Nephron (organoid): ENCODE measurements around the gene CCDC63.

ENCODE experiments used
- H3K27ac Mint-ChIP-seq, 3 experiments: 2 replicates each; pipeline ENCODE4 v1.8.0; 2020; ENCODE audit warnings: mixed read lengths in 3 of 3, mild to moderate bottlenecking in 2 of 3, moderate library complexity in 1 of 3
- H3K27me3 Mint-ChIP-seq: 2 replicates; pipeline ENCODE4 v1.8.0; 2021; ENCODE audit warnings: low read depth, mild to moderate bottlenecking, moderate library complexity, mixed read lengths
- H3K36me3 Mint-ChIP-seq: 2 replicates; pipeline ENCODE4 v1.8.0; 2020; ENCODE audit warnings: low read depth, mixed read lengths
- H3K4me1 Mint-ChIP-seq: 2 replicates; pipeline ENCODE4 v1.8.0; 2020; ENCODE audit warnings: mixed read lengths
- H3K4me3 Mint-ChIP-seq, 3 experiments: 2 replicates each; pipeline ENCODE4 v1.8.0; 2020; ENCODE audit warnings: mild to moderate bottlenecking in 3 of 3, mixed read lengths in 3 of 3, moderate library complexity in 2 of 3
- H3K9me3 Mint-ChIP-seq: 2 replicates; pipeline ENCODE4 v1.8.0; 2020; ENCODE audit warnings: mixed read lengths
- CTCF ChIP-seq, 3 experiments: fragments of 200-600 bp; sonication (generic); IDR thresholded peaks; one replicate each; pipeline ENCODE4 v1.5.0; 2021; ENCODE audit warnings: antibody characterized with exemption in 3 of 3; ENCODE audit not compliant: unreplicated experiment in 3 of 3

Gene CCDC63

GRCh38 chr12:110844551-110845338 is 2.0 kb upstream of the CCDC63 start:
- Mint-ChIP-seq H3K27me3 (peaks cover 51% of the 10 kb centered on the region), H3K4me3 (no peak overlapping the region), H3K27ac (no peak overlapping the region), H3K9me3 (no peaks in the 10 kb centered on the region), H3K36me3 (no peaks in the 10 kb centered on the region), H3K4me1 (no peaks in the 10 kb centered on the region)
- no peak for TF ChIP-seq CTCF (IDR thresholded peaks at IDR 0.05; ENCODE audit: unreplicated experiment in 3 of 3)

- no peak overlapping the region for H3K4me3 Mint-ChIP-seq
- H3K36me3 Mint-ChIP-seq = no peaks in the 10 kb centered on the region
- H3K27me3 Mint-ChIP-seq = peaks cover 51% of the 10 kb centered on the region
- no peak overlapping the region for H3K27ac Mint-ChIP-seq
- no peaks in the 10 kb centered on the region for H3K9me3 Mint-ChIP-seq
- H3K4me1 Mint-ChIP-seq = no peaks in the 10 kb centered on the region
- TF ChIP-seq CTCF (IDR thresholded peaks at IDR 0.05; ENCODE audit: unreplicated experiment in 3 of 3) = no peak
Observed at GRCh38 chr12:110845339-110845682, 1.5 kb upstream of the CCDC63 start.

DNA sequence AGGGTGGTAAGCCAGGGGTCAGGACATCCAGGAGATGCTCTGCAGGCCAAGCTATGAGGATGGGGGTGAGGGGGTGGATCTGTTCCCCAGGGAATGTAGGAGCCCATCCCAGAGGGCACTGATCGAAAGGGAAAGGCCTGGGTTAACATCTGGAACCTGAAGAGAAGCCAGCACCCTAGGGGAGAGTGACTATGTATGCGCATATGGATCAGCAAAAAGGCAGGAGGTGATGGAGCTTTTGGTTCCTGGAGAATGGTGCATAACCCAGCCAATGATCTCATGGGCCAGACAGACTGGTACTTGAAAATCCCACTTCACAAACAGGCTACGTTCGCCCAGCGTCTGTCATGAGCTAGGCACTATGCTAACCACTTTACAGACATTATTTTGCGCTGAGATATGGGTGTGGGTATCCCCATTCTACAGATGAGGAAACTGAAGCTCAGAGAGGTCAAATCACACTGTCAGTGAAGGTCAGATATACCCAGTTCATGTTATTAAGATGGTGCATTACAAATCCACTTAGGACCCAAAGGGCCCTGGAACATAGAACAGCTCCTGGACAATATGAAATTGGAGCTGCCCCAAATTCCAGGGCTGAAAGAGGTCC is 1.6 kb downstream of the CCDC63 start:
- peaks cover 4% of the 10 kb centered on the region for H3K4me1 Mint-ChIP-seq
- H3K4me3 Mint-ChIP-seq = no peak overlapping the region
- no peaks in the 10 kb centered on the region for H3K36me3 Mint-ChIP-seq
- H3K9me3 Mint-ChIP-seq = no peaks in the 10 kb centered on the region
- no peak for TF ChIP-seq CTCF (IDR thresholded peaks at IDR 0.05; ENCODE audit: unreplicated experiment in 3 of 3)
- peaks cover 64% of the 10 kb centered on the region for H3K27me3 Mint-ChIP-seq
- H3K27ac Mint-ChIP-seq = no peak overlapping the region

GRCh38 chr12:110849221-110849620 is 2.4 kb downstream of the CCDC63 start:
- H3K36me3 Mint-ChIP-seq = no peaks in the 10 kb centered on the region
- no peak overlapping the region for H3K27ac Mint-ChIP-seq
- peaks cover 57% of the 10 kb centered on the region for H3K27me3 Mint-ChIP-seq
- no peak for TF ChIP-seq CTCF (IDR thresholded peaks at IDR 0.05; ENCODE audit: unreplicated experiment in 3 of 3)
- no peak overlapping the region for H3K4me3 Mint-ChIP-seq
- H3K4me1 Mint-ChIP-seq = peaks cover 10% of the 10 kb centered on the region
- no peaks in the 10 kb centered on the region for H3K9me3 Mint-ChIP-seq

- H3K27me3 Mint-ChIP-seq = peaks cover 50% of the 10 kb centered on the region
- no peak overlapping the region for H3K4me3 Mint-ChIP-seq
- H3K27ac Mint-ChIP-seq = no peak overlapping the region
- no peaks in the 10 kb centered on the region for H3K9me3 Mint-ChIP-seq
- no peaks in the 10 kb centered on the region for H3K36me3 Mint-ChIP-seq
- H3K4me1 Mint-ChIP-seq = peaks cover 10% of the 10 kb centered on the region
- no peak for TF ChIP-seq CTCF (IDR thresholded peaks at IDR 0.05; ENCODE audit: unreplicated experiment in 3 of 3)
Observed at GRCh38 chr12:110849748-110850403, 3.1 kb downstream of the CCDC63 start.
